Gastrocnemius medialis (tissue), 4 donors: ENCODE measurements around the gene RAD51C.

Experiments used
- POLR2A ChIP-seq, 2 donors: fragments of 450-650 bp; IDR thresholded peaks; one replicate each; pipeline ENCODE4 v1.6.1; 2017; ENCODE audit warnings: antibody characterized with exemption in 2 of 2, mild to moderate bottlenecking in 2 of 2, moderate library complexity in 2 of 2
- TF ChIP-seq, protein P1 (sequence below), 5 experiments: fragments of 450-650 bp in 3 of 5; fragments of 200-600 bp in 2 of 5; sonication (generic) in 2 of 5; IDR thresholded peaks in 4 of 5; conservative IDR thresholded peaks in 1 of 5; 1 replicate in 4 of 5; 2 replicates in 1 of 5; pipeline ENCODE4 v1.5.1; 2016 to 2019; ENCODE audit warnings: antibody characterized with exemption in 5 of 5, mild to moderate bottlenecking in 3 of 5, moderate library complexity in 3 of 5

DNA sequence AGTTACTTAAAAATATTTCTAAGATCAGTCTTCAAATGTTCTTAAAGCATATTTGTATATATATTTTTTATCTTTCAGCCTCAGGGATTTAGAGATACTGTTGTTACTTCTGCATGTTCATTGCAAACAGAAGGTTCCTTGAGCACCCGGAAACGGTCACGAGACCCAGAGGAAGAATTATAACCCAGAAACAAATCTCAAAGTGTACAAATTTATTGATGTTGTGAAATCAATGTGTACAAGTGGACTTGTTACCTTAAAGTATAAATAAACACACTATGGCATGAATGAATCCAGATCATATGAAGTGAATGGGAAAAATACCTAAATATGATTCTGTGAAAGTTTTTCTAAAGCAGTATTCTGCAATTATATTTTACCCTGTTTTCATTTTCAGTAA, 41.6 kb downstream of the RAD51C start:
- TF ChIP-seq, protein P1, sequence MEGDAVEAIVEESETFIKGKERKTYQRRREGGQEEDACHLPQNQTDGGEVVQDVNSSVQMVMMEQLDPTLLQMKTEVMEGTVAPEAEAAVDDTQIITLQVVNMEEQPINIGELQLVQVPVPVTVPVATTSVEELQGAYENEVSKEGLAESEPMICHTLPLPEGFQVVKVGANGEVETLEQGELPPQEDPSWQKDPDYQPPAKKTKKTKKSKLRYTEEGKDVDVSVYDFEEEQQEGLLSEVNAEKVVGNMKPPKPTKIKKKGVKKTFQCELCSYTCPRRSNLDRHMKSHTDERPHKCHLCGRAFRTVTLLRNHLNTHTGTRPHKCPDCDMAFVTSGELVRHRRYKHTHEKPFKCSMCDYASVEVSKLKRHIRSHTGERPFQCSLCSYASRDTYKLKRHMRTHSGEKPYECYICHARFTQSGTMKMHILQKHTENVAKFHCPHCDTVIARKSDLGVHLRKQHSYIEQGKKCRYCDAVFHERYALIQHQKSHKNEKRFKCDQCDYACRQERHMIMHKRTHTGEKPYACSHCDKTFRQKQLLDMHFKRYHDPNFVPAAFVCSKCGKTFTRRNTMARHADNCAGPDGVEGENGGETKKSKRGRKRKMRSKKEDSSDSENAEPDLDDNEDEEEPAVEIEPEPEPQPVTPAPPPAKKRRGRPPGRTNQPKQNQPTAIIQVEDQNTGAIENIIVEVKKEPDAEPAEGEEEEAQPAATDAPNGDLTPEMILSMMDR (IDR thresholded peaks at IDR 0.05 in 4 of 5, conservative IDR thresholded peaks at IDR 0.05 in 1 of 5), result no peak
- TF ChIP-seq POLR2A (IDR thresholded peaks at IDR 0.05), result no peak
